Uterus (tissue), 2 donors: ENCODE data around the gene HOXD12.

Source experiments
- POLR2A ChIP-seq, 2 donors: fragments of 450-650 bp; IDR thresholded peaks; one replicate each; pipeline ENCODE4 v1.6.1; 2016; ENCODE audit warnings: antibody characterized with exemption in 2 of 2, mild to moderate bottlenecking in 1 of 2, moderate library complexity in 1 of 2
- TF ChIP-seq, protein P1 (sequence below), 4 experiments: fragments of 200-600 bp in 2 of 4; fragments of 450-650 bp in 2 of 4; sonication (generic) in 2 of 4; IDR thresholded peaks; one replicate each; pipeline ENCODE4 v1.5.1; 2016 to 2019; ENCODE audit warnings: antibody characterized with exemption in 4 of 4, mild to moderate bottlenecking in 2 of 4, moderate library complexity in 1 of 4

DNA sequence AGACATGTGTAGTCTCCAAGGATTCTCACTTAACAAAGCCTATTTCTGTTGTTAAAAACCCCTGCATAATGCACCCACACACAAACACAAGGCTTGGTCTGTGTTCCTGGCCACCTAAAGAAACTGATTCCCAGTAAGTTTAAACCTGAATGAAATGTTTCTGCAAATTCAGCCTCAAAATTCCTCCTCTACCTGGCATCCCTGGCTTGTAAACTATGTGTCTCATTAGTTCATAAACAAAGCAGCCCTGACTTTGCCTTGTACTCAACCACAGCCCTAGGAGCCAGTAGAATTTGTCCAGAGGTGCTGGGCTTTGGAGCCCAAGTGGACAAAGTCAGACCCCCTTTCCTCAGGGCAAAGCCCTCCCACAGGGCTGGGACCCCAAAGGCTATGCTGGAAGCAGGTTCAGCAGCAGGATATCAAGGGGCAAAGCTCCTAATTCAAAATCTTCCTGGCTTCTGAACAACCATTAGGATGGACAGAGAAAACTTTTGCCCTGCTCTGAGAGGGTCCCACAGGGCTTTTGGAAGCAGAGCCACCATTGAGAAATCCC lies 9.7 kb upstream of the HOXD12 start:
- TF ChIP-seq, protein P1, sequence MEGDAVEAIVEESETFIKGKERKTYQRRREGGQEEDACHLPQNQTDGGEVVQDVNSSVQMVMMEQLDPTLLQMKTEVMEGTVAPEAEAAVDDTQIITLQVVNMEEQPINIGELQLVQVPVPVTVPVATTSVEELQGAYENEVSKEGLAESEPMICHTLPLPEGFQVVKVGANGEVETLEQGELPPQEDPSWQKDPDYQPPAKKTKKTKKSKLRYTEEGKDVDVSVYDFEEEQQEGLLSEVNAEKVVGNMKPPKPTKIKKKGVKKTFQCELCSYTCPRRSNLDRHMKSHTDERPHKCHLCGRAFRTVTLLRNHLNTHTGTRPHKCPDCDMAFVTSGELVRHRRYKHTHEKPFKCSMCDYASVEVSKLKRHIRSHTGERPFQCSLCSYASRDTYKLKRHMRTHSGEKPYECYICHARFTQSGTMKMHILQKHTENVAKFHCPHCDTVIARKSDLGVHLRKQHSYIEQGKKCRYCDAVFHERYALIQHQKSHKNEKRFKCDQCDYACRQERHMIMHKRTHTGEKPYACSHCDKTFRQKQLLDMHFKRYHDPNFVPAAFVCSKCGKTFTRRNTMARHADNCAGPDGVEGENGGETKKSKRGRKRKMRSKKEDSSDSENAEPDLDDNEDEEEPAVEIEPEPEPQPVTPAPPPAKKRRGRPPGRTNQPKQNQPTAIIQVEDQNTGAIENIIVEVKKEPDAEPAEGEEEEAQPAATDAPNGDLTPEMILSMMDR (IDR thresholded peaks at IDR 0.05): no peak
- TF ChIP-seq POLR2A (IDR thresholded peaks at IDR 0.05): no peak
